HepG2 (cell line): ENCODE data around the gene CYP4F12. TPM values are rescaled to one million over a fixed set of nuclear protein-coding genes. Genes with fewer than 3 reads are reported as not detected.

Source experiments
- ATAC-seq: fragments of 200-7000 bp; cut with Tn5 transposase; 3 replicates; pipeline ENCODE4 v1.9.1; 2020; ENCODE audit warnings: mild to moderate bottlenecking, moderate library complexity
- BruUV-seq: library from RNA; stranded (reverse); fragments of 400-500 nt; replicated peaks from 2 replicates; lab custom pipeline; 2021; lab: Mats Ljungman, UMichigan
- CTCF ChIA-PET: fragments of 300-600 bp; formaldehyde crosslinking; extraction: SDS; loops from one replicate; lab custom pipeline; 2021; ENCODE audit warnings: low total read pairs, inconsistent platforms, low intra/inter-chr PET ratio; lab: Yijun Ruan, JAX
- POLR2A ChIA-PET: fragments of 350-600 bp; sonication (Branson Sonifier 250); formaldehyde crosslinking; loops from one replicate; lab custom pipeline; 2020; ENCODE audit warnings: antibody characterized with exemption, inconsistent platforms; lab: Yijun Ruan, JAX
- DNase-seq: peaks from one replicate; pipeline ENCODE4 v3.0.0-alpha.2; 2015; ENCODE audit warnings: low spot score
- FAIRE-seq: peaks from 3 replicates; lab custom pipeline; 2011; peaks lifted over from hg19 to GRCh38; lab: Jason Lieb, UNC
- H2AFZ ChIP-seq: one replicate; pipeline ENCODE4 v1.6.1; 2011; ENCODE audit warnings: low read length, inconsistent platforms
- H3K27ac ChIP-seq: fragments of 300-600 bp; 3 replicates; pipeline ENCODE4 v1.8.0; 2011; ENCODE audit warnings: mixed run types, mild to moderate bottlenecking, mixed read lengths, low read length, inconsistent platforms; ENCODE audit not compliant: insufficient read depth; ENCODE audit errors: extremely low read length
- H3K27me3 ChIP-seq, 2 experiments: fragments of 200-600 bp in 1 of 2; 2 replicates in 1 of 2; 3 replicates in 1 of 2; pipeline versions ENCODE4 v1.6.0 to v1.8.0; 2011; ENCODE audit warnings: low read length in 2 of 2, mild to moderate bottlenecking in 2 of 2, moderate library complexity in 2 of 2, inconsistent platforms in 1 of 2; ENCODE audit not compliant: insufficient read depth in 2 of 2, control insufficient read depth in 1 of 2
- H3K36me3 ChIP-seq, 2 experiments: fragments of 200-600 bp in 1 of 2; replicated peaks in 1 of 2; 2 replicates in 1 of 2; 3 replicates in 1 of 2; pipeline versions ENCODE4 v1.5.1 to v1.8.0; 2011; ENCODE audit warnings: low read length in 2 of 2, inconsistent platforms in 1 of 2; ENCODE audit not compliant: insufficient read depth in 2 of 2, control insufficient read depth in 1 of 2
- H3K4me1 ChIP-seq: 2 replicates; pipeline ENCODE4 v1.5.1; 2012; ENCODE audit warnings: low read length, inconsistent platforms; ENCODE audit not compliant: insufficient read depth
- H3K4me2 ChIP-seq: 2 replicates; pipeline ENCODE4 v1.6.0; 2011; ENCODE audit warnings: low read depth, low read length, inconsistent platforms
- H3K4me3 ChIP-seq, 3 experiments: fragments of 200-600 bp in 1 of 3; sonication (generic), shearing (Covaris generic) in 1 of 3; replicated peaks in 1 of 3; 2 replicates each; pipeline ENCODE4 v1.5.1; 2011 to 2016; ENCODE audit warnings: low read length in 3 of 3, inconsistent platforms in 2 of 3, low read depth in 2 of 3, mild to moderate bottlenecking in 2 of 3, control low read depth in 1 of 3, mixed read lengths in 1 of 3; ENCODE audit not compliant: insufficient read depth in 1 of 3
- H3K79me2 ChIP-seq: one replicate; pipeline ENCODE4 v1.6.1; 2011; ENCODE audit warnings: low read length, inconsistent platforms; ENCODE audit not compliant: insufficient read depth
- H3K9ac ChIP-seq: 2 replicates; pipeline ENCODE4 v1.6.0; 2011; ENCODE audit warnings: mild to moderate bottlenecking, low read depth, low read length, inconsistent platforms; ENCODE audit not compliant: insufficient read depth
- H3K9me3 ChIP-seq: 2 replicates; pipeline ENCODE4 v1.5.1; 2012; ENCODE audit warnings: mild to moderate bottlenecking, low read length
- H4K20me1 ChIP-seq: 2 replicates; pipeline ENCODE4 v1.6.0; 2011; ENCODE audit warnings: inconsistent platforms, mild to moderate bottlenecking, low read length, moderate library complexity; ENCODE audit not compliant: insufficient read depth
- FOXJ3 ChIP-seq: sonication (generic); formaldehyde crosslinking; IDR thresholded peaks from 2 replicates; pipeline ENCODE4 v1.4.0; 2020; ENCODE audit warnings: missing genetic modification reagents, mild to moderate bottlenecking, borderline replicate concordance
- HIVEP1 ChIP-seq: sonication (generic); formaldehyde crosslinking; IDR thresholded peaks from 2 replicates; pipeline ENCODE4 v1.4.0; 2020; ENCODE audit warnings: mild to moderate bottlenecking, missing genetic modification reagents
- NCOA2 ChIP-seq: sonication (generic); formaldehyde crosslinking; IDR thresholded peaks from 2 replicates; pipeline ENCODE4 v1.8.0; 2022; ENCODE audit warnings: inconsistent platforms
- SMARCC2 ChIP-seq: fragments of 450-650 bp; IDR thresholded peaks from 2 replicates; pipeline ENCODE4 v1.6.1; 2017; ENCODE audit warnings: antibody characterized with exemption, mild to moderate bottlenecking
- ZNF260 ChIP-seq: sonication (generic); formaldehyde crosslinking; IDR thresholded peaks from 2 replicates; pipeline ENCODE4 v1.4.0; 2020; ENCODE audit warnings: missing genetic modification reagents, low read depth, mild to moderate bottlenecking, borderline replicate concordance
- ZNF816 ChIP-seq: sonication (generic); formaldehyde crosslinking; IDR thresholded peaks from 2 replicates; pipeline ENCODE4 v1.8.0; 2022; ENCODE audit warnings: missing genetic modification reagents, mild to moderate bottlenecking, borderline replicate concordance
- ZNF878 ChIP-seq: sonication (generic); formaldehyde crosslinking; IDR thresholded peaks from 2 replicates; pipeline ENCODE4 v1.8.1; 2023; ENCODE audit warnings: mild to moderate bottlenecking, missing genetic modification reagents, moderate library complexity
- WGBS: methylation state at CpG from one replicate; pipeline ENCODE4 v1.1.6; 2017; ENCODE audit warnings: low lambda C conversion rate; 5-methylcytosine and 5-hydroxymethylcytosine counted together
- in situ Hi-C: cut with HindIII; loops from 2 replicates; pipeline ENCODE4 v1.10.0; 2017; ENCODE audit warnings: low pct_unique_long_range_greater_than_20kb; ENCODE audit not compliant: extremely low pct_ligation_motif_present
- intact Hi-C: fragments of 100-400 bp; cut with micrococcal nuclease; formaldehyde crosslinking; loops from one replicate; pipeline ENCODE4 v1.10.0; 2022; ENCODE audit not compliant: unreplicated experiment
- polyA plus RNA-seq, 8 experiments: library from polyadenylated mRNA; depleted of rRNA in 3 of 8; stranded (reverse) in 7 of 8; unstranded in 1 of 8; fragments of >200 nt; fragmentation: Illumina TruSeq in 4 of 8; extraction: Trizol in 4 of 8; gene quantifications; 2 replicates each; pipeline versions ENCODE4 v1.2.1 to v1.2.3, GENCODE V29; 2011 to 2016; ENCODE audit warnings: low read depth in 4 of 8, missing spikeins in 1 of 8, mixed read lengths in 1 of 8; ENCODE audit not compliant: insufficient read depth in 1 of 8
- total RNA-seq, 5 experiments: library from RNA; depleted of rRNA; stranded (reverse); fragments of >200 nt; fragmentation: Illumina TruSeq; extraction: Trizol; gene quantifications; 2 replicates each; pipeline ENCODE4 v1.2.3, GENCODE V29; 2016; ENCODE audit warnings: low read depth in 1 of 5
- TF ChIP-seq, protein P1 (sequence below): sonication (generic); formaldehyde crosslinking; IDR thresholded peaks from 2 replicates; pipeline ENCODE4 v1.8.1; 2023; ENCODE audit warnings: missing genetic modification reagents, mild to moderate bottlenecking, borderline replicate concordance
- TF ChIP-seq, protein P2 (sequence below): sonication (generic); formaldehyde crosslinking; IDR thresholded peaks from one replicate; pipeline ENCODE4 v1.5.1; 2020; ENCODE audit warnings: mild to moderate bottlenecking, missing genetic modification reagents; ENCODE audit errors: not compliant biosample characterization

The CYP4F12 gene
- total and polyA plus RNA-seq, 2 of the 13 experiments (the other 11 are each of a cell fraction or from before 2014, with no cell fraction given) = 29.9 to 30.8 TPM

DNA sequence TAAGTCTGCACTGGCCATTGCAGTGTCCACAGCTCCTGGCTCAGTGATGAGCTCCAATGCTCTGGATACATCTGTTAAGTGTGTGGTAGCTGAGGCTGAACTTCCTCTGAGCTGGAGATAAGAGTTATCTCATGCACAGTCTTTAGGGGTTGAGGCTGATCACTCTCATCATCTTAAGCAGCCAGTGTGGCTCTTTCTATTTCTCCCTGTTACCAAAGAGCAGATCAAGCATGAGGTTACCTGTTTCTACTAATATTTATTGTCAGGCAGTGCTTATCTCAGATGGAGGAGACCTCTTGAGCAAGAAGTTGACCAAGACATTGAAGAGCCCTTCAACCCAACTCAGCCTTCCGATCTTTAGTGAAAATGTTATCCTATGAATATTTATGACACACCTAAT lies 48.4 kb downstream of the CYP4F12 start:
- no peak for ATAC-seq
- H3K4me1 ChIP-seq = no peaks in the 10 kb centered on the region
- no peak overlapping the region for H3K9ac ChIP-seq
- in situ Hi-C loops = no loop called here
- BruUV-seq = no TSS peak
- TF ChIP-seq HIVEP1 (CRISPR knock-in tag) (no peak), ZNF816 (CRISPR knock-in tag) (no peak), ZNF878 (no peak)
- TF ChIP-seq, all 625 proteins: peak for 0
- intact Hi-C loops = no loop called here
- no peak overlapping the region for H2AFZ ChIP-seq
- POLR2A ChIA-PET = no interaction called here
- no peaks in the 10 kb centered on the region for H3K79me2 ChIP-seq
- H3K4me3 ChIP-seq = no peak overlapping the region
- CTCF ChIA-PET = no interaction called here
- H3K27ac ChIP-seq = no peak overlapping the region
- FAIRE-seq = no peak
- no peaks in the 10 kb centered on the region for H3K27me3 ChIP-seq
- no peaks in the 10 kb centered on the region for H3K9me3 ChIP-seq
- H3K36me3 ChIP-seq = no peaks in the 10 kb centered on the region
- no peak for DNase-seq
- H4K20me1 ChIP-seq = no peaks in the 10 kb centered on the region
- WGBS = 13% methylated on average over 1 of the region's 1 CpG
- no peak overlapping the region for H3K4me2 ChIP-seq

DNA sequence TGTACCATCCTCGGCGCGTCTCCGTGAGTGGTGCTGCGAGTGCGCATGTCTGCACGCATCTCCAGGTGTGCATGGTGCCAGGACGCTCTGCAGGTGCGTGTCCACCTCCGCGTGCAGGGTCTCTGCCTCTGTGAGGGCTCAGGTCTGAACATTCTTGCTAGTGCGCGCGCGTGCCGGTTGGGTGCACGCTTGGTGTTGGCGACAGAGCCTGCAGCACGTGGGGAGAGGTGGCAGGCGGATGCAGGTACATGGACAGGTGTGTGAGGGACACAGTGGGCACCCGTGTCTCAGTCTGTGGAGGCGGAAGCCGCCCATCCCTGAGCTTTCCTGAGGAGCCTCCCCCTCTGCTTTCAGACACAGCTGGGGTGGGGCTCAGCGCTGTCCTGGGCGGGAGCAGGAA lies 50.1 kb downstream of the CYP4F12 start:
- in situ Hi-C loops = no loop called here
- WGBS = 57% methylated on average over 17 of the region's 25 CpGs
- no peak for FAIRE-seq
- TF ChIP-seq NCOA2 (no peak), ZNF260 (CRISPR knock-in tag) (no peak), SMARCC2 (no peak), FOXJ3 (CRISPR knock-in tag) (no peak)
- TF ChIP-seq, protein P1, sequence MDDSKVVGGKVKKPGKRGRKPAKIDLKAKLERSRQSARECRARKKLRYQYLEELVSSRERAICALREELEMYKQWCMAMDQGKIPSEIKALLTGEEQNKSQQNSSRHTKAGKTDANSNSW (CRISPR knock-in tag) = no peak
- TF ChIP-seq, protein P2, sequence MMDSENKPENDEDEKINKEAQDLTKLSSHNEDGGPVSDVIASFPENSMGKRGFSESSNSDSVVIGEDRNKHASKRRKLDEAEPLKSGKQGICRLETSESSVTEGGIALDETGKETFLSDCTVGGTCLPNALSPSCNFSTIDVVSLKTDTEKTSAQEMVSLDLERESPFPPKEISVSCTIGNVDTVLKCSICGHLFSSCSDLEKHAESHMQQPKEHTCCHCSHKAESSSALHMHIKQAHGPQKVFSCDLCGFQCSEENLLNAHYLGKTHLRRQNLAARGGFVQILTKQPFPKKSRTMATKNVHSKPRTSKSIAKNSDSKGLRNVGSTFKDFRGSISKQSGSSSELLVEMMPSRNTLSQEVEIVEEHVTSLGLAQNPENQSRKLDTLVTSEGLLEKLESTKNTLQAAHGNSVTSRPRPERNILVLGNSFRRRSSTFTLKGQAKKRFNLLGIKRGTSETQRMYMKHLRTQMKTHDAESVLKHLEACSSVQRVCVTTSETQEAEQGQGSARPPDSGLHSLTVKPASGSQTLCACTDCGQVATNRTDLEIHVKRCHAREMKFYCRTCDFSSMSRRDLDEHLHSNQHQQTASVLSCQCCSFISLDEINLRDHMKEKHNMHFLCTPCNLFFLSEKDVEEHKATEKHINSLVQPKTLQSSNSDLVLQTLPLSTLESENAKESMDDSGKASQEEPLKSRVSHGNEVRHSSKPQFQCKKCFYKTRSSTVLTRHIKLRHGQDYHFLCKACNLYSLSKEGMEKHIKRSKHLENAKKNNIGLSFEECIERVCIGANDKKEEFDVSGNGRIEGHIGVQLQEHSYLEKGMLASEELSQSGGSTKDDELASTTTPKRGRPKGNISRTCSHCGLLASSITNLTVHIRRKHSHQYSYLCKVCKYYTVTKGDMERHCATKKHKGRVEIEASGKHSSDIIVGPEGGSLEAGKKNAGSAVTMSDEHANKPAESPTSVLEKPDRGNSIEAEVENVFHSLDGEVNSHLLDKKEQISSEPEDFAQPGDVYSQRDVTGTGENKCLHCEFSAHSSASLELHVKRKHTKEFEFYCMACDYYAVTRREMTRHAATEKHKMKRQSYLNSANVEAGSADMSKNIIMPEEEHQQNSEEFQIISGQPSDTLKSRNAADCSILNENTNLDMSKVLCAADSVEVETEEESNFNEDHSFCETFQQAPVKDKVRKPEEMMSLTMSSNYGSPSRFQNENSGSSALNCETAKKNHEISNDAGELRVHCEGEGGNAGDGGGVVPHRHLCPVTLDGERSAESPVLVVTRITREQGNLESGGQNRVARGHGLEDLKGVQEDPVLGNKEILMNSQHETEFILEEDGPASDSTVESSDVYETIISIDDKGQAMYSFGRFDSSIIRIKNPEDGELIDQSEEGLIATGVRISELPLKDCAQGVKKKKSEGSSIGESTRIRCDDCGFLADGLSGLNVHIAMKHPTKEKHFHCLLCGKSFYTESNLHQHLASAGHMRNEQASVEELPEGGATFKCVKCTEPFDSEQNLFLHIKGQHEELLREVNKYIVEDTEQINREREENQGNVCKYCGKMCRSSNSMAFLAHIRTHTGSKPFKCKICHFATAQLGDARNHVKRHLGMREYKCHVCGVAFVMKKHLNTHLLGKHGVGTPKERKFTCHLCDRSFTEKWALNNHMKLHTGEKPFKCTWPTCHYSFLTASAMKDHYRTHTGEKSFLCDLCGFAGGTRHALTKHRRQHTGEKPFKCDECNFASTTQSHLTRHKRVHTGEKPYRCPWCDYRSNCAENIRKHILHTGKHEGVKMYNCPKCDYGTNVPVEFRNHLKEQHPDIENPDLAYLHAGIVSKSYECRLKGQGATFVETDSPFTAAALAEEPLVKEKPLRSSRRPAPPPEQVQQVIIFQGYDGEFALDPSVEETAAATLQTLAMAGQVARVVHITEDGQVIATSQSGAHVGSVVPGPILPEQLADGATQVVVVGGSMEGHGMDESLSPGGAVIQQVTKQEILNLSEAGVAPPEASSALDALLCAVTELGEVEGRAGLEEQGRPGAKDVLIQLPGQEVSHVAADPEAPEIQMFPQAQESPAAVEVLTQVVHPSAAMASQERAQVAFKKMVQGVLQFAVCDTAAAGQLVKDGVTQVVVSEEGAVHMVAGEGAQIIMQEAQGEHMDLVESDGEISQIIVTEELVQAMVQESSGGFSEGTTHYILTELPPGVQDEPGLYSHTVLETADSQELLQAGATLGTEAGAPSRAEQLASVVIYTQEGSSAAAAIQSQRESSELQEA (CRISPR knock-in tag) = no peak

More for the DNA sequence above, 50.1 kb downstream of the CYP4F12 start:
- H3K4me3 ChIP-seq = no peak overlapping the region
- no TSS peak for BruUV-seq
- H3K9me3 ChIP-seq = no peaks in the 10 kb centered on the region
- intact Hi-C loops = no loop called here
- ChIA-PET CTCF (no interaction called here), POLR2A (no interaction called here)
- no peak overlapping the region for H3K27ac ChIP-seq
- DNase-seq = no peak
- no peaks in the 10 kb centered on the region for H4K20me1 ChIP-seq
- H2AFZ ChIP-seq = no peak overlapping the region
- no peaks in the 10 kb centered on the region for H3K79me2 ChIP-seq
- H3K4me2 ChIP-seq = no peak overlapping the region
- no peaks in the 10 kb centered on the region for H3K27me3 ChIP-seq
- H3K9ac ChIP-seq = no peak overlapping the region
- H3K4me1 ChIP-seq = no peaks in the 10 kb centered on the region
- no peaks in the 10 kb centered on the region for H3K36me3 ChIP-seq
- no peak for ATAC-seq
